HepG2 (cell line): Measurements from ENCODE around the gene NMRAL1.

Experiments
- MYNN ChIP-seq: sonication (generic); formaldehyde crosslinking; IDR thresholded peaks from 2 replicates; pipeline ENCODE4 v1.4.0; 2020; ENCODE audit warnings: mild to moderate bottlenecking, low read depth, missing genetic modification reagents
- TBL1XR1 ChIP-seq: fragments of 150-350 bp; IDR thresholded peaks from 2 replicates; pipeline ENCODE4 v1.6.1; 2014; ENCODE audit warnings: borderline replicate concordance, low read length; ENCODE audit not compliant: partially characterized antibody

DNA sequence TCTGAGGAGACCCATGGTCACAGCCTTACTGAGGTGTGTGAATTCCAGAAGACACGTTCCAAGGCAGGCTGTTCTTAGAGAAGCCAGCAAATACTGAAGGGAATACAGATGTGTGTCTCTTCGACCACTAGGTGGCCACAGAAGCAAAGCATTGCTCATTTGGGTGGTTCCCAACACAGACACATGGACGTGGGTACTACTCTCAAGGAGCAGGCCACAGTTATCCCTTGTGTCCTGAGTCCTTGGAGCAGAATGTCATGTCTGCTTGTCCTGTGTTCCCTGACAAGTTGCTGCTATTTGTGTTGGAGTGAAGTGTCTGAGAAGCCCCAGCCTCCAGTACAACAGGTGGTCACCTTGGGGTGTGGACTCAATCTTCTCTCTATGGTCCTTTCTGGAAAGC lies 32.0 kb upstream of the NMRAL1 start:
- TF ChIP-seq TBL1XR1, result no peak
- TF ChIP-seq MYNN (CRISPR knock-in tag), result no peak
